ENCODE results near the gene AQP2.

DNA sequence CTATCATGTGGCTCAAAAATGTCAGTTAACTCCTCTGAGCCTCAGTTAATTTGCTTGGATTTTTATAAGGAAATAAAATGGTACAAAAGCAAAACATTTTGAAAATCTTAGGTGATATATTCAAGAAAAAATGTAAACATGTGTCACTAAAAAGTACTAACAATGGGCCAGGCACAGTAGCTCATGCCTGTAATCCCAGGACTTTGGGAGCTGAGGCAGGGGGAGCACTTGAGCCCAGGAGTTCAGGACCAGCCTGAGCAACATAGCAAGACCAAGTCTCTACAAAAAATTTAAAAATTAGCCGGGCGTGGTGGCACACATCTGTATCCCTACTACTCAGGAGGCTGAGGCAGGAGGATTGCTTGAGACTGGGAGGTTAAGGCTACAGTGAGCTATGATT lies 47.9 kb downstream of the AQP2 start:
- TF ChIP-seq EZH2phosphoT487 (IDR thresholded peaks at IDR 0.05; ENCODE audit: borderline replicate concordance, low read depth, low read length): no peak
- TF ChIP-seq, protein P1, sequence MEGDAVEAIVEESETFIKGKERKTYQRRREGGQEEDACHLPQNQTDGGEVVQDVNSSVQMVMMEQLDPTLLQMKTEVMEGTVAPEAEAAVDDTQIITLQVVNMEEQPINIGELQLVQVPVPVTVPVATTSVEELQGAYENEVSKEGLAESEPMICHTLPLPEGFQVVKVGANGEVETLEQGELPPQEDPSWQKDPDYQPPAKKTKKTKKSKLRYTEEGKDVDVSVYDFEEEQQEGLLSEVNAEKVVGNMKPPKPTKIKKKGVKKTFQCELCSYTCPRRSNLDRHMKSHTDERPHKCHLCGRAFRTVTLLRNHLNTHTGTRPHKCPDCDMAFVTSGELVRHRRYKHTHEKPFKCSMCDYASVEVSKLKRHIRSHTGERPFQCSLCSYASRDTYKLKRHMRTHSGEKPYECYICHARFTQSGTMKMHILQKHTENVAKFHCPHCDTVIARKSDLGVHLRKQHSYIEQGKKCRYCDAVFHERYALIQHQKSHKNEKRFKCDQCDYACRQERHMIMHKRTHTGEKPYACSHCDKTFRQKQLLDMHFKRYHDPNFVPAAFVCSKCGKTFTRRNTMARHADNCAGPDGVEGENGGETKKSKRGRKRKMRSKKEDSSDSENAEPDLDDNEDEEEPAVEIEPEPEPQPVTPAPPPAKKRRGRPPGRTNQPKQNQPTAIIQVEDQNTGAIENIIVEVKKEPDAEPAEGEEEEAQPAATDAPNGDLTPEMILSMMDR (conservative IDR thresholded peaks at IDR 0.05; ENCODE audit: low read length): no peak
